ENCODE measurements around the gene DSCAM. TPM values are rescaled to one million over a fixed set of nuclear protein-coding genes. Genes with fewer than 3 reads are reported as not detected.

The DSCAM gene
- total RNA-seq, 1 donor = not detected

DNA sequence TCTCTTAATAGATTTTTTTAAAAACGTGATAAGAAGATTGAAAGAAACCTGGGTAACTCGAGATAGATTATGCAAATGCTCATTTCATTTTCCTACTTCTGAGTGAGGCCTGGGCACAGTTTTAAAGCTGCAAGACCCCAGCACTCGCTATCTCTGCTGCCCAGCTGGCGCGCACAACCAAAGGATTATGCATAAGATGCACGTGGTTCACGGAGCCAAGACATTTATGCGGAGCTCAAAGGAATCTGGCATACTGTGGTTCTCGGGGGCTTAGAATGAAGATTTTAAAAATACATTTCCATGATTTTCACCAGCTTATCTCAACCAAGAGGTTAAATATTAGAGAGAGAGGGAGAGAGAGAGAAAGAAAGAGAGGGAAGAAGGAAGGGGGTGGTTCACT lies 210.9 kb downstream of the DSCAM start:
- TF ChIP-seq, protein P1, sequence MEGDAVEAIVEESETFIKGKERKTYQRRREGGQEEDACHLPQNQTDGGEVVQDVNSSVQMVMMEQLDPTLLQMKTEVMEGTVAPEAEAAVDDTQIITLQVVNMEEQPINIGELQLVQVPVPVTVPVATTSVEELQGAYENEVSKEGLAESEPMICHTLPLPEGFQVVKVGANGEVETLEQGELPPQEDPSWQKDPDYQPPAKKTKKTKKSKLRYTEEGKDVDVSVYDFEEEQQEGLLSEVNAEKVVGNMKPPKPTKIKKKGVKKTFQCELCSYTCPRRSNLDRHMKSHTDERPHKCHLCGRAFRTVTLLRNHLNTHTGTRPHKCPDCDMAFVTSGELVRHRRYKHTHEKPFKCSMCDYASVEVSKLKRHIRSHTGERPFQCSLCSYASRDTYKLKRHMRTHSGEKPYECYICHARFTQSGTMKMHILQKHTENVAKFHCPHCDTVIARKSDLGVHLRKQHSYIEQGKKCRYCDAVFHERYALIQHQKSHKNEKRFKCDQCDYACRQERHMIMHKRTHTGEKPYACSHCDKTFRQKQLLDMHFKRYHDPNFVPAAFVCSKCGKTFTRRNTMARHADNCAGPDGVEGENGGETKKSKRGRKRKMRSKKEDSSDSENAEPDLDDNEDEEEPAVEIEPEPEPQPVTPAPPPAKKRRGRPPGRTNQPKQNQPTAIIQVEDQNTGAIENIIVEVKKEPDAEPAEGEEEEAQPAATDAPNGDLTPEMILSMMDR (IDR thresholded peaks at IDR 0.05; ENCODE audit: extremely low read depth, low read depth, low read length) = no peak
- Histone ChIP-seq H3K79me2 (ENCODE audit: insufficient read depth, low read length) (no peaks in the 10 kb centered on the region), H3K4me3 (ENCODE audit: insufficient read depth, low read length) (no peak overlapping the region), H4K20me1 (ENCODE audit: insufficient read depth, low read length) (no peaks in the 10 kb centered on the region), H3K4me1 (ENCODE audit: insufficient read depth, low read length) (no peaks in the 10 kb centered on the region), H3K4me2 (ENCODE audit: insufficient read depth, low read length) (no peak overlapping the region), H3K27ac (ENCODE audit: low read depth, low read length) (no peak overlapping the region), H3K36me3 (ENCODE audit: insufficient read depth, low read length) (no peaks in the 10 kb centered on the region), H3K9me3 (ENCODE audit: low read depth, low read length) (no peaks in the 10 kb centered on the region), H3K27me3 (ENCODE audit: insufficient read depth, low read length) (no peaks in the 10 kb centered on the region), H2AFZ (ENCODE audit: low read length) (no peak overlapping the region)
- DNase-seq (ENCODE audit: insufficient read length, low spot score, missing footprints) = no peak

DNA sequence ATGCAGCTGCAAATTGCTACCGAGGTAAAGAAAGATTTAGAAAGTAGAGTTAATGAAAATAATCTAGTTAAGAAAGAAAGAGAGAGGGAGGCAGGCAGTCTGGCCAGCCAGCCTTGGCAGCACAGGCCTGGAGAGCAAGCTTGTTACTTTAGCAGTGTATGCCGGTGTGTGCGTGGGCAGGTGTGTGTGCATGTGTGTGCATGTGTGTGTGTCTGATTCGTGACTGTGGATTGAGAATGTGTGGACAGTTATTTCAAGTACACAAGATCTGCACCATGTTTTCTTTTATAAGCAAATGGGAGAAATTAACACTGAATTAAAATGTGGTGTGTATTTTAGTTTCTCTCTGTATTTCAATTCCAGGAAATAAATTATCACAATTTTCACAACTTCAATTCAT lies 211.6 kb downstream of the DSCAM start:
- TF ChIP-seq, protein P1 (IDR thresholded peaks at IDR 0.05; ENCODE audit: extremely low read depth, low read depth, low read length) = no peak
- no peak overlapping the region for H3K4me2 ChIP-seq (ENCODE audit: insufficient read depth, low read length)
- DNase-seq (ENCODE audit: insufficient read length, low spot score, missing footprints) = no peak

DNA sequence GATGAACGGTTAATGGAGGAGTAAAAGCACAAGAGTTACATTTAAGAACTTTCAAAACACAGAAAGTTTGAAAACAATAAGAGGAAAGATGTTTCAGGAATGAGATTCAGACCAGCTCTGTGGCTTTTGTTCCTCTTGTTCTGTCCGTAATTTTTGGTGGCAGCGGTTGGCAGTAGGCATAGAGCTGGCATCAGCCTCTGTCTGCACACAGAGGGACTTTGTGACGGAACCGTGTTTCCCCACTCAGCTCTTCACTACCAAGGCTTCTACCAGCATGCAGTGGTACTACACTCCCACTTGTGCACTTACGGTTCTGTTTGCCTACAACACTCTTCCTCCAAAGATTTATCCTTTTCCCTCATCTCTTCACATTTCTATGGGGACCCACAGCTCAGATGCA lies 212.8 kb downstream of the DSCAM start:
- no peak overlapping the region for H2AFZ ChIP-seq (ENCODE audit: low read length)
- no peaks in the 10 kb centered on the region for H3K27me3 ChIP-seq (ENCODE audit: insufficient read depth, low read length)
- H3K4me3 ChIP-seq (ENCODE audit: insufficient read depth, low read length) = no peak overlapping the region
- no peaks in the 10 kb centered on the region for H4K20me1 ChIP-seq (ENCODE audit: insufficient read depth, low read length)
- H3K4me1 ChIP-seq (ENCODE audit: insufficient read depth, low read length) = no peaks in the 10 kb centered on the region
- no peak for DNase-seq (ENCODE audit: insufficient read length, low spot score, missing footprints)
- no peaks in the 10 kb centered on the region for H3K9me3 ChIP-seq (ENCODE audit: low read depth, low read length)
- no peaks in the 10 kb centered on the region for H3K79me2 ChIP-seq (ENCODE audit: insufficient read depth, low read length)
- no peak overlapping the region for H3K4me2 ChIP-seq (ENCODE audit: insufficient read depth, low read length)
- no peak overlapping the region for H3K27ac ChIP-seq (ENCODE audit: low read depth, low read length)
- TF ChIP-seq, protein P1 (IDR thresholded peaks at IDR 0.05; ENCODE audit: extremely low read depth, low read depth, low read length) = no peak
- no peaks in the 10 kb centered on the region for H3K36me3 ChIP-seq (ENCODE audit: insufficient read depth, low read length)

More for the DNA sequence above, 211.6 kb downstream of the DSCAM start:
- H3K27ac ChIP-seq (ENCODE audit: low read depth, low read length) = no peak overlapping the region
- H3K4me3 ChIP-seq (ENCODE audit: insufficient read depth, low read length) = no peak overlapping the region
- H2AFZ ChIP-seq (ENCODE audit: low read length) = no peak overlapping the region
- no peaks in the 10 kb centered on the region for H3K4me1 ChIP-seq (ENCODE audit: insufficient read depth, low read length)
- no peaks in the 10 kb centered on the region for H3K36me3 ChIP-seq (ENCODE audit: insufficient read depth, low read length)
- no peaks in the 10 kb centered on the region for H3K9me3 ChIP-seq (ENCODE audit: low read depth, low read length)
- no peaks in the 10 kb centered on the region for H4K20me1 ChIP-seq (ENCODE audit: insufficient read depth, low read length)
- no peaks in the 10 kb centered on the region for H3K27me3 ChIP-seq (ENCODE audit: insufficient read depth, low read length)
- no peaks in the 10 kb centered on the region for H3K79me2 ChIP-seq (ENCODE audit: insufficient read depth, low read length)

DNA sequence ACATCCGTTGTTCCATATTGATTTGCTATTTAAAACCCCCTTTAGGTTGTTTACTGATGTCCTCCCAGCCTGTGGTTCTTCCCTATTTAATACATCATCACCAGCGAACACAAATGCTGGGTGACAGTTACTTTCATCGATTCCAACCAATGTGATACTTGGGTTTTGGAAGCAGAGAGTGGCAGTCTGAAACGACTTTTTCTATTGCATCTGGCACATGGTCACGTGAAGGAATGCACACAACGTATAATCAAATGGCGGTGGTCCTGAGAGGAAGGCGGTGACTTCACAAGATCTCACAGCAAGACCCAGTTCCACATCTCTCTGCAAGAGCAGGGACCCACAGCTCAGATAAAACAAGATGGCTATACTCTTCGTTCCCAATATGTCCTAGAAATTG lies 213.9 kb downstream of the DSCAM start:
- Histone ChIP-seq H4K20me1 (ENCODE audit: insufficient read depth, low read length) (no peaks in the 10 kb centered on the region), H3K36me3 (ENCODE audit: insufficient read depth, low read length) (no peaks in the 10 kb centered on the region), H3K4me1 (ENCODE audit: insufficient read depth, low read length) (no peaks in the 10 kb centered on the region), H3K9me3 (ENCODE audit: low read depth, low read length) (no peaks in the 10 kb centered on the region), H3K4me2 (ENCODE audit: insufficient read depth, low read length) (no peak overlapping the region), H3K79me2 (ENCODE audit: insufficient read depth, low read length) (no peaks in the 10 kb centered on the region), H3K27ac (ENCODE audit: low read depth, low read length) (no peak overlapping the region), H2AFZ (ENCODE audit: low read length) (no peak overlapping the region), H3K27me3 (ENCODE audit: insufficient read depth, low read length) (no peaks in the 10 kb centered on the region), H3K4me3 (ENCODE audit: insufficient read depth, low read length) (no peak overlapping the region)
- TF ChIP-seq, protein P1 (IDR thresholded peaks at IDR 0.05; ENCODE audit: extremely low read depth, low read depth, low read length) = no peak
- DNase-seq (ENCODE audit: insufficient read length, low spot score, missing footprints) = no peak

Measured in osteoblast (primary cell).